NCI-H82 (cell line): ENCODE data around the gene ME1.
"Not testable (repeated sequence)": the region's sequence is repeated elsewhere in the genome, so short reads cannot be mapped to it uniquely, and the experiment has no call there.

Source experiments
- DNase-seq: peaks from one replicate; lab custom pipeline; 2025; lab: John Stamatoyannopoulos, UW

ME1 gene

DNA sequence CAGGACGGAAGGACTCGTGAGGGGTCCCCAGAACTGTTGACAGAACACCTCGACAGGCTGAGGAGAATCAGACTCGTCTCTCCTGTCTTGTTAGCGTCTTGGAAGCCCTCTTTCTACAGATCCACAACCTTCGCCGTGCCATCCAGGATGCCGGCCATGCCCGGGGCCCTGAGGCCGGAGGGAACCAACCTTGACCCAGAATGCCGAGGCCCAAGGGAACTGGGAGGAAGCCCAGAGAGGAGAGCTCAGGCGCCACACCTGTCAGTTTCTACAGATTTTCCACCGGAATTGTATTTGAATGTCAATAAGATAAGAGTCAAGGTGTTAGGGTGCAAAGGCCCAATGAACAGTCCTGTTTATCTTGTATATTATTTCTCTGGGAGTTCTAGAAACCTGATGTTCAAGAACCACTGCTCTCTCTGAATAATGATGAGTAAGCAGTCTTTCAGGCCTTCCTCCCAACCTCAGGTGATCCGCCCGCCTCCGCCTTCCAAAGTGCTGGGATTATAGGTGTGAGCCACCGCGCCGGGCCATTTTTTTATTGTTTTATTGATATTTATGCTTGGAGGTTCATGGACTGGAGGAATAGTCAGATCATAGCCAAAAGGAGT, 799 bp upstream of the ME1 start:
- DNase-seq, result peak; percentile 14

DNA sequence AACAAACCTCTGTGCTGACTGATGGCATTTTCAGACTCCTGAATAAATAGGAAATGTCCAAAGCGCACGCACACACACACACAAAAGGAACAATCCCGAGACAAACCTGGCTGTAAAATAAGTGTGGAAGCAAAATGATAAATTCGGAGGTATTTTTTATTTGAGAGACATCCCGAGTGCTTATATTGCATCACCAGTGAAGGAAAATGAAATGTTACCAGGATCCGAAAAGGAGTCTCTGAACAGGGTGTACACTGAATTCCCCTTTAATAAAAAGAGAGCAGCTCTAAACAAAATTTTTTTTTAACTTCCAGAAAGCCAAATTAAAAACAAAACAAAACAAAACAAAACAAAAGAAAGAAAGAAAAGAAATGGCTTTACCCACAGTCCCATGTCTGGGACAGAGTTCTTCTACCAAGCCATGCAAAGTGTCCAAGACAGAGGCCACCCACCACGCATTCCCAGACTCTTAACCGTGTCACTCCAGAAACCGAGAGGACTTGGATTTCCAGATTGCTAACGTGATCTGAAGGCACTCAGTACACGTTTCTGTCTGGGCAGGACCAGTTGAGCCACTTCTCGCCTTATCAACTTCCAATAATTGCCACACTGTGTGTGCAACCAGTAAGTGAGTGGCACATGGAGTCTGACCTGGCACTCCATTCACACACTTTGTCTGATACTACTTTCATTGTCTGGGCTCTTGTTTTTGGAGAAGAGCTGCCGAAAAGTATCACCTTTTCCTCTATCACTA, 817 bp downstream of the ME1 start:
- peak; percentile 54 for DNase-seq

DNA sequence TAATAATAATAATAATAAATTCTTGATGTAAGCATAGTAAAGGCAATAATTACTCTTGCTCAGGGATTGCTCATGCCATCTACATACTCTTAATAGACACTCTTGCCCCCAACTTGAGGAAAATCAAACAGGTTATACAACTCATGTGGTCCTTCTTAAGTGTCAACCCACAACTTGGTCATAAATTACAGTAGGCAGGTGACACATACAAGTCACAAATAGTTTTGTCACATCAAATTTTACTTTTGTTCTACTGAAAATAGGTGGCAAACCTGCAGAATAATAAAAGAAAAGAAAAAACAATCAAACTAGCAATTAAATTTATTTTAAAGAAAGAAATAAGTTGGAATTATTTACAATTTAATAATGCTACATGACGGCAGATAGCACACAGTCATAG, 1.6 kb downstream of the ME1 start:
- no peak for DNase-seq

DNA sequence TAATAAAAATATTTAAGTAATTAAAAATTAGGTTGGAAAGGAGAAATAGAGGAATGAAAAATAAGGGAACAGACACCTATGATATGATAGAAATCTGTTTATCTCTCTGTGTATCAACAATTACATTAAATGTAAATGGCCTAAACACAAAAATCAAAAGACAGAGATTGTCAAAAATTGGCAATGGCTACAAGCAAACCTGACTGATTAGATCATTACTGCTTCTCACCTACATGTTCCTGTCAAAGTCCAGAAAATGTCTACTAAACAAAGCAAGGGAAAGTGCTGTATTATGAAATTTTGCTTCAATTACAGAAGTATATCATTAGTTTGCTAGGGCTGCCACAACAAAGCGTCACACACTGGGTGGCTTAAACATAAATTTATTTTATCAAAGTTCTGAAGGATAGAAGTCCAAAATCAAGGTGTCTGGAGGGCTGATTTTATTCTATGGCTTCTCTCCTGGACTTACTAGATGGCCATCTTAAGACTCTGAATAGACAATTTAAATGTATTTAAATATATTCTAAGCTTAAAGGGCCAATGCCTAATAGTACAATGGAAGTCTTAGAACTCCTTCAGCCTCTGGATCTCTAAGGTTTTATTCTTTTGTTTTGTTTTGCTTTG, 6.3 kb downstream of the ME1 start:
- DNase-seq, result no peak

DNA sequence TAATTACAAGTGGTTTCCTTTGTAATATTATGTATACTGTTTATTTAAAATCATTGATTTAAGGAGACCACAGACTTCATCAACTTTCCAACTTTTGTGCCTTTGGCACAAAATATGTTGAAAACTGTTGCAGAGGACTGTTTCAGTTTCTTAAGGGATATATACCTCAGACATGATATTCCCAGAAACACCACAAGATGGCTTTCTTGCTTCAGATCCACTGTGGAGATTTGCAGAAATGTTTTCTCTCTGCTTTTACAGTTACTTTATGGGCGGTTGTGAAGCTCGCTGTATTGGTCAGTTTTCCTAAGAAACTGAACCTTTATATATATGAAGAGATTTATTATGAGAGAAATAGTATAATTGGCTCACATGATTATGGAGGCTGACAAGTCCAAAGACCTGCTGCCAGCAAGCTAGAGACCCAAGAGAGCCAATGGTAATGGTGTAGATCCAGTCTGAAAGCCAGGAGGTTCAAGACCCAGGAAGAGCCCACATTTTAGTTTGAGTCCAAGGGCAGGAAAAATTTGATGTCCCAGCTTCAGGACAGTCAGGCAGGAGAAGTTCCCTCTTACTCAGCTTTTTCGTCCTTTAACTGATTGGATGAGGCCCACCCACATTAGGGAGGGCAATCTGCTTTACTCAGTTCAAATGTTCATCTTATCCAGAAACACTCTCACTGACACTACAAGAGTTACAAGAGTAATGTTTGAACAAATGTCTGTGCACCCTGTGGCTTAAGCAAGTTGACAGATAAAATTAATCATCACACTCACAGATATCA, 12.8 kb downstream of the ME1 start:
- DNase-seq, result peak; percentile 54

DNA sequence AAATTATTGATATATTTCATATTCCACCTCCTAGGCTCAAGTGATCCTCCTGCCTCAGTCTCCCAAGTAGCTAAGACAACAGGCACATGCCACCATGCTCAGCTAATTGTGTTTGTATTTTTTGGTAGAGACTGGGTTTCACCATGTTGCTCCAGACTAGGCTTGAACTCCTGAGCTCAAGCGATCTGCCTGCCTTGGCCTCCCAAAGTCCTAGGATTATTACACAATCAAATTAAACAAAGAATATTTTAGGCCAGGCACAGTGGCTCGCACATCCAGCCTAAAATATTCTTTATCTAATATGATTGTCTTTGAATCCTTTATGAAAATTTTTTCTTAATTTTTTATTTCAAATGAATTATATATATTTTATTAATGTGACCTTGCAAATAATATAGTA, 17.8 kb downstream of the ME1 start:
- DNase-seq, result no peak

DNA sequence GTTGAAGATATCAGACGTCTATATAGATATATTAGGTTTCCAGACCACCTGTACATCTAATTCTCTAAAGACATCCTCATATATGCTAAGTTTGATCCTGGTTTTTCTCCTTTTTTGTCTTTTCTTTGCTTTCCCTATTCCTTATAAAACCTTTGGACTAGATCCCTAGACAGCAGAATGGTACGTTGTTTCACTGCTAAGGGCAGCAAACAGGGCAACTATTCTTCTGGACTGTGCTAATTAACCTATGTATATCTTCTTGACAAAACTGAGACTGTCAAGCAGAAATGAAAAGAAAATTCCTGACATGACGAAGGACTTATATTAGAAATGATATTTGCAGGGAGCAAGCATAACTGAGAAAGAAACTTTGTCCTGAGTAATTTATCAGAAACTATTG, 19.1 kb downstream of the ME1 start:
- no peak for DNase-seq

DNA sequence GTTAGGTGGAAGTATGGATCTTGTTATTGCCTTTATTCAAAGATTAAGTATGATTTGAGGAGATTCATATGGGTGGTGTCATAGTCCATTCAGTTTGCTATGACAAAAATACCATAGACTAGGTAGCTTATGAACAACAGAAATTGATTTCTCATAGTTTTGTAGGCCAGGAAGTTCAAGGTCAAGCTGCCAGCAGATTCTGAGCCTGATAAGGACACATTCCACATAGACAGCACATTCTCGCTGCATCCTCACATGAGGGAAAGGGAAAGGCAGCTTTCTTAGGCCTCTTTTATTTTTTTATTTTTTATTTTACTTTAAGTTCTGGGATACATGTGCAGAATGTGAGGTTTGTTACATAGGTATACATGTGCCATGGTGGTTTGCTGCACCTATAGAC, 27.7 kb downstream of the ME1 start:
- DNase-seq, result no peak

DNA sequence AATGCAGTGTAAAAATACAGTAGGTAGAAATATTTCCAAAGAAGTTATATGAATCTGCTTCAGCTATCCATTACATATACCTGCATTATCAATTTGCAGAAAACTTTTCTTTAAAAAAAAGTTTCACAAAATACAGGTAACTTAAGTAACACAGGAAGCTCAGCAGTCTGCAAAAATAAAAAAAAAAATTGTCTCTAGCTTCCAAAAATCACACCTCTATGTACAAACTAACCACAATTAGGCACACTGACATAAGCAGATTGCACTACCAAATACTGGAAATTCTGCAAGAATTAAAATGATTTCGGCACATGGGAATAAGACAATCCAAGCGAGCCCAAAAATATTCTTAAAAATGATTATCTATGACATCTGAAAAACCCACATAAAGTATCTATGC, 41.2 kb downstream of the ME1 start:
- no peak for DNase-seq

DNA sequence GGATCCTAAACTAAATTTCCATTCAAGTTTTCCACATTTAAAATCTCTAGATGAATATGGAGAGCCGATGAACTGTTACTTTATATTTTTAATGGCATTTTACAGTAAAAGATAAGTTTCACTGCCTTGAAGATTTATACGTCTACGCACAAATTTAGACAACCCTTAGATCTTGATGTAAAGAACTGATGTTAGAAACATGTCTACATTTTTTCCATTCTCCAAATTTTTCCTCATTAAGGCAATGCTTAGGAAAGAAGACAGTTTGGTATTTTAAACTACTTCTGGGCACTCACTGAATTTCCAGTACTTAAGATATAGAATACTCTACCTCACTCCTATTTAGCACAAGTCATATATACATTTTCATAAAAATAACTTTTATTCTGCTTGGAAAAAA, 45.4 kb downstream of the ME1 start:
- no peak for DNase-seq

DNA sequence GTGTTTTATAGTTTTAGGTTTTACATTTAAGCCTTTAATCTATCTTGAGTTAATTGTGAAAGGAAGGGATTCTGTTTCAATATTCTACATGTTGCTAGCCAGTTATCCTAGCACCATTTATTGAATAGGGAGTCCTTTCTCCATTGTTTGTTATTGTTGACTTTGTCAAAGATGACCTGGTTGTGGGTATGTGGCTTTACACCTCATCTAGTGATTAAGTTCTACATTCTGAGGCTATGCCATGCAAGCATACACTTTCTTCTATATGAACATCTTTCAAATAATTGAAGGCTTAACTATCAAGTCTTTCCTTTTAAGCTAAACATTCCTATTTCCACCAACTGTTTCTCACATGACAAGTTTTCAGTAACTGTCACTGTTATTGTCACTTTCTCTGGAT, 46.1 kb downstream of the ME1 start:
- no peak for DNase-seq

DNA sequence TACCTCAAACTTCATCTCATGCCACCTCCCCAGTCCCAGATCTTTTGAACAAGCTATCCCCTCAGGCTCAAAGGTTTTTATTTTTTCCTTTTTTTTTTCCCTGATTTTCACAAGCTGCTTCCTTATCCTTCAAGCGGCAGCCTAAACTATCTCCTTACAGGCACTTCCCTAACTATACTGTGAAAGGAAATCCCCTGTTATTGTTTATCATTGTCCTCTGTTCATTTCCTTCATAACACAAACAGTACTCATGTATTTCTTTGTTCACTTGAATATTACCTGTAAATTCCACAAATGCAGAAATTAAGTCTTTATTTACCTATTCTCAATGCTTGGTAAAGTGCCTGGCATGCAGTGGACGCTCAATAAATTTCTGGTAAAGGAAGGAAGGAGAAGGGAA, 48.9 kb downstream of the ME1 start:
- no peak for DNase-seq

DNA sequence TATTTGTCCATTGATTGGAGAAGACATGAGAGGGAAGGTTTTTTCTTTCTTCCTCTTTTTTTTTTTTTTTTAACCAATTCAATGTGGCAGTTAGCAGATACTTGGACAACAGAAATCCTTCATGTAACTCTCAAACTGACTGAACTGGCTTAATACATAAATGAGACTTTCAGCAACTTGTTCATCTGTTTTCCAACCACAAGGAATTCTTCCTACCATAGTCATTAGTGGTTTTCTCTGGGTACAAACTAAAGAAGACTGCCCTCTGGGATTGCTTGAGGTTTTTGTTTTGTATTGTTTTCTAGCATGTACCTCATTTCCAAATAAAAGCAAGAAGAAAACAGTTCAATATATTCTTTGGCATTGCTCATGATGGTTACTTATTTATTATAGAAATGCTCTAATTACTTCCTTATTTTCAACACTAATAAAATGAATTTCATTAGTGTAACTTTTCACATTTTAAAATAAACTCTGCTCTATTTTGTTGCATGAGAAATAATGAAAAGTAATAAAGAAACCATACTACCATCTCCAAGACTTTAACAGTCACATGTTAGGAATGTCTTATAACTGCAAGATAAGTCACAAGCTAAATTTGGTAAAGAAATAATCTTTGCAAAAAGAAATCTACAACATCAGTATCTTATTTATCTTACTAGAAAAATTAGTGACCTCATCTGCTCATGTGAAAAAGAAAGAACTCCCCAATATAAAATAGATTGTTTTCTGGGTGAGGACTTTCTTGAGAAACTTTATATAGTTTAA, 52.0 kb downstream of the ME1 start:
- DNase-seq, result no peak

DNA sequence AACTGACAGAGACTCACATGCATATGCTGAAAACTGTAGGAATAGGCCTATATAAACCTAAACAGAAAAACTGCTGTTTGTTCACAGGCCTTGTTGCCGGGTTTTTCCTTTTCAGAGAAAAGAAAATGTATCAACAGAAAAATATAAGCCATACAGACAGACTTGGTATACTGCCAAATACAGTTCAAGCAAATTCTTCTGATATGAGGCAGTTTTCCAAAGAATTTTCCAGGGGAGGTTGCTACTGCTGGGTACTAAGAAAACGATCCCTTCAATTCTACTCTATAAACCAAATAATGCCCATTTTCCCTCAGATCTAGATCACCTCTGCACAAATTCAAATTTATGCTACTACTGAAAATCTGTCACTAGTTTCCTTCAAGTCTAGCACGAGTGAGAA, 59.4 kb downstream of the ME1 start:
- DNase-seq, result no peak

DNA sequence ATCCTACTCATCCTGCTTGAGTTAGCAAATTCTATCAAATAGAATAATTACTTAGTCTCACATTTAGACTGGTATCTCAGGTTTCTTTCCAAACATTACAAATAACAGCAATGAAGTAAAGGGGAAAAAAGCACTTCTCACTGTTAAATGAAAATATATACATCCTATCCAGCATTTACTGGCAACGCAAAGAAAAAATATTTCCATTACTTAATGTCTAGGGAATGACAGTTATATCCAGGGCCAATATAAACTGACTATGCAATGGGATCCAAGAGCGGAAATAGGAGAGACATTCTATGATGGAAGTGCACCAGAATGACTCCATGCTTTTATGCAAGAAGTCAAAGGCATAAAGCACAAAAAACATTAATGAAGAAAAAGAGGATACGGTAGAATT, 60.3 kb downstream of the ME1 start:
- no peak for DNase-seq

DNA sequence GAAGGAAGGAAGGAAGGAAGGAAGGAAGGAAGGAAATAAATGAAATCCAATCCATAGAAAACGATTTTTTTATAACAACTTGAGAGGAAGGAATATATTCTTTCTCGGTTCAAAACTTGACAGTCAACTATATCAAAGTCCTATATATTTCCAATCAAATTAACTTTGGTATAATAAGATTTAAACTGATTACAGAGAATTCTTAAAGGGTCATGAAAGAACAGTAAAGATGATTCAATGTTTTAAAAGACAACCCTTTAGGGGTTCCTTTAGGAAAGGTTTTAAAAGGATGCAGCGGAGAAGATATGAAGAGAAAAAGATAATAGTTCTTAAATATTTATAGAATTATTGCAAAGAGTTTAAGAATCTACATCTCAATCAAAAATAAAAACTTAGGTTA, 61.2 kb downstream of the ME1 start:
- DNase-seq, result no peak

DNA sequence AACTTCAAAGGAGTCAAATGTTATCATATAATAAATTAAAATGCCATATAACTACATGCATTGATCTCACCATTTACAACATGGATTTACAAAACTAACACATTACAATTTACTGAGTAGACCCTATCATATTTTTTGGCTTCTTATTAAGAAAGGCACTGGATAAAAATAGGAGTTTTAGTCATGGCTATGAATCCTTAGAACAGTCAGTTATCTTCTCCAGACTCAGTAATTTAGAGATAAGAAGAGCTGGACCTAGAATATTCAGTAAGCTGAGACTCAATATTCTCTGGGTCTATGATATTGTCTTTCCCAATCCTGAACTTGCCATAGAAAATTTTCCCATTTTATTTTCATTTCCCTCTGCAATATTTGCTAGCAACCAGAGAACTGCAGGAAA, 62.3 kb downstream of the ME1 start:
- DNase-seq, result no peak

DNA sequence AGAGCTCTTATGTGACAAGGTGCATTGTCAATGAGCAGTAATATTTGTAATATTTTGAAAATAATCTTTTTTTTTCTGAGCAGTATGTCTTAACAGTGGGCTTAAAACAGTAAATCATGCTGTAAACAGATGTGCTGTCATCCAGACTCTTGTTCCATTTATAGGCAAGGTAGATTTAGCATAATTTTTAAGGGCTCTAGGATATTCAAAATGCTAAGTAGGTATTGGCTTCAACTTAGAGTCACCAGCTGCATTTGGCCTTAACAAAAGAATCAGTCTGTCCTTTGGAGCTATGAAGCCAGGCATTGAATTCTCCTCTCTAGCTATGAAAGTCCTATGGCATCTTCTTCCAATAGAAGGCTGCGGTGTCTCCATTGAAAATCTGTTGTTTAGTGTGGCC, 63.7 kb downstream of the ME1 start:
- no peak for DNase-seq

DNA sequence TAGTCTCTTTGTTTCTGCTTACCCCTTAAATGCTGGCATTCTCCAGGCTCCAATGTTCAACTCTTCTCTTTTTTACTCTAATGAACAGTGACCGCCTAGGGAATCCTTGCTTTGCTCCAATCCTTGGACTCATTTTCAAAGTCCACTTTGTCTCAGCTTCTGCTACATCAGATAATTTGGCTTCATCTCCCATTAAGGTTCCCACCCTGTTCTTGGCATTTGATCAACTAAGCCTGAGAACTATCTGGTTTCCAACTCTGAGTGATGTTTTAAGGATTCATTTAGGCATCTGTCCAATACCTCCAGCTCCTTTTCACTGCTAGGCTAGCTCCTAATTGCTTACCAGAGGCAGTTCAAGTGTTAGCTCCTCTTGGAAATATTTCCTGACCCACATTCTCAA, 64.9 kb downstream of the ME1 start:
- DNase-seq, result no peak

DNA sequence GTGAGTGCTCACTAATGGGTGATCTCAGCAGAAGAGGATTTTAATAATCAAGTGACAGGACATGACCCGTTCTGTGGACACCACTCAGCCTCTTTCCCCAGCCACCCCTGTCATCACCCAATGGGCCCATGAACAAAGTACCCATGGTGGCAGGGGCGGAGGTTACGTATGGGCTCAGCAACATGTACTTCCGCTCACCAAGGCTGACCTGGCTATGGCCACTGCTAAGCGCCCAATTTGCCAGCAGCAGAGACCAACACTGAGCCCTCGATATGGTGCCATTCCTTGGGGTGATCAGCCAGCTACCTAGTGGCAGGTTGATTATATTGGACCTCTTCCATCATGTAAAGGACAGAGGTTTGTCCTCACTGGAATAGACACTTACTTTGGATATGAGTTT, 68.5 kb downstream of the ME1 start:
- not testable (repeated sequence) for DNase-seq

DNA sequence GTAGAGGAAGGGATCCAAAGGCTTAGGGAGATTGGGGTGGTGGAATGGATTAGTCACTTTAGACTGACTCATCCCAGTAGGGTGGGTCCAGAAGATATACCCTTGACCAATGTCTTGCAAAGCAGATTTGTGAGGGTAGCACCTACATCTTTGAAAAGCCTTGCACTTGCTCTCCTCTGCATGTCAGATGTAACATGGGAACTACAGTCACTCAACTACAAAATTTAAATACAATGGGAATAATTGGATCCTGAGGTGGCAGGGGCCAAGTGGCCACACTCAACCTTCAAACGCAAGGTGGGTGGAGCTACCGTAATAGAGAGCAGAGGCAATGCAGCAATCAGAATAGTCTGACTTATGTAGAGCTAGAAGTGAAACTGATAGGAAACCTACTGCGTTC, 71.2 kb downstream of the ME1 start:
- no peak for DNase-seq

DNA sequence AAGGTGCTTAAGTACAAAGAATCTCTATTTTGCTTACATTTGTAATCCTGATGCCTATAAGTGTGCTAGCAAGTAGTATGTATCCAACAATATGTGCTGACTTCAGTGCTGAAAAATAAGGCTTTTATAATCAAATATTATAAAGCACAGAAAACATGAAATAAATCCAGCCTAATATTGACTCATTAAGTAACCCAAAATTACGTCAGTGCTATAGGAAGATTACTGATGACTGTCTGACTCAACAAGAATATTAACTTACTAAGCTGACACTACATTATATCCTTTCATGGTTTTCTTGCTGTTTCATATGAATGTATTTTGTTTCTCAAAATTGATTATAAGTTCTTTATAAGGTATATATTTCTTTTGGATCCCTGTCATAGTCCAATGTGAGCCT, 76.1 kb downstream of the ME1 start:
- DNase-seq, result no peak
